ENCODE results near the gene SKIDA1.
"Not testable (repeated sequence)": the region's sequence is repeated elsewhere in the genome, so short reads cannot be mapped to it uniquely, and the experiment has no call there.

SKIDA1 gene

GRCh38 chr10:21525367-21526187 is at the start of gene SKIDA1:
Gene SKIDA1 (minus strand): TSS chr10:21525682. CDS start chr10:21517822, 7,860 bp downstream.
- peak; percentile 85 for DNase-seq

- not testable (repeated sequence) for DNase-seq
Observed at GRCh38 chr10:21574514-21574913, 49.0 kb upstream of the SKIDA1 start.

- peak; percentile 68 for DNase-seq
Observed at GRCh38 chr10:21572578-21572977, 47.1 kb upstream of the SKIDA1 start.

- DNase-seq: no peak
Observed at GRCh38 chr10:21570761-21571521, 45.5 kb upstream of the SKIDA1 start.

GRCh38 chr10:21558984-21559383 is 33.5 kb upstream of the SKIDA1 start:
- DNase-seq: not testable (repeated sequence)

- no peak for DNase-seq
Observed at GRCh38 chr10:21556527-21556926, 31.0 kb upstream of the SKIDA1 start.

- DNase-seq: no peak
Observed at GRCh38 chr10:21552638-21553037, 27.2 kb upstream of the SKIDA1 start.

- DNase-seq: no peak
Observed at GRCh38 chr10:21547246-21547645, 21.8 kb upstream of the SKIDA1 start.

- DNase-seq: not testable (repeated sequence)
Observed at GRCh38 chr10:21540701-21541100, 15.2 kb upstream of the SKIDA1 start.

GRCh38 chr10:21536874-21537273 is 11.4 kb upstream of the SKIDA1 start:
- no peak for DNase-seq

- not testable (repeated sequence) for DNase-seq
Observed at GRCh38 chr10:21535976-21536375, 10.5 kb upstream of the SKIDA1 start.

GRCh38 chr10:21535494-21535965 is 10.0 kb upstream of the SKIDA1 start:
- no peak for DNase-seq

GRCh38 chr10:21534604-21535493 is 9.4 kb upstream of the SKIDA1 start:
- peak; percentile 57 for DNase-seq

GRCh38 chr10:21534280-21534586 is 8.8 kb upstream of the SKIDA1 start:
- DNase-seq: no peak

GRCh38 chr10:21533467-21534279 is 8.2 kb upstream of the SKIDA1 start, which contains the start of gene MLLT10:
Gene MLLT10 (plus strand): TSS chr10:21534232. CDS start chr10:21534645, 413 bp downstream.
- peak; percentile 97 for DNase-seq

- no peak for DNase-seq
Observed at GRCh38 chr10:21532694-21533466, 7.4 kb upstream of the SKIDA1 start.

- peak; percentile 61 for DNase-seq
Observed at GRCh38 chr10:21531164-21531563, 5.7 kb upstream of the SKIDA1 start.

GRCh38 chr10:21530641-21531040 is 5.2 kb upstream of the SKIDA1 start:
- DNase-seq: no peak

GRCh38 chr10:21530168-21530567 is 4.7 kb upstream of the SKIDA1 start:
- DNase-seq: no peak

GRCh38 chr10:21529032-21529910 is 3.8 kb upstream of the SKIDA1 start:
- peak; percentile 8 for DNase-seq

All from HCEC 1CT (cell line).